Measurements from ENCODE around the gene ADAMTS2. TPM values are rescaled to one million over a fixed set of nuclear protein-coding genes. Genes with fewer than 3 reads are reported as not detected.

Gene ADAMTS2
- total RNA-seq, 1 donor from 2014 or later = 18.8 TPM

- Histone ChIP-seq H4K20me1 (ENCODE audit: insufficient read depth, low read length) (no peaks in the 10 kb centered on the region), H3K4me3 (ENCODE audit: insufficient read depth, low read depth, low read length) (no peak overlapping the region), H3K9me3 (ENCODE audit: insufficient read depth, low read depth, low read length) (peaks cover 5% of the 10 kb centered on the region), H3K27ac (ENCODE audit: low read depth, low read length) (no peak overlapping the region), H3K36me3 (ENCODE audit: insufficient read depth, low read length) (no peaks in the 10 kb centered on the region), H3K79me2 (ENCODE audit: insufficient read depth, low read length) (no peaks in the 10 kb centered on the region), H3K9ac (ENCODE audit: low read length) (no peak overlapping the region), H3K27me3 (ENCODE audit: insufficient read depth, low read length) (no peaks in the 10 kb centered on the region), H2AFZ (ENCODE audit: low read depth, low read length) (no peak overlapping the region), H3K4me1 (ENCODE audit: insufficient read depth, low read length) (no peaks in the 10 kb centered on the region), H3K4me2 (ENCODE audit: low read length) (no peak overlapping the region)
- peaks cover 10% of the 10 kb centered on the region for H3K27me3 Mint-ChIP-seq (ENCODE audit: low read depth, unreplicated experiment)
- peaks cover 13% of the 10 kb centered on the region for H3K9me3 Mint-ChIP-seq (ENCODE audit: unreplicated experiment)
- FAIRE-seq (no peak), DNase-seq (ENCODE audit: low read depth) (no peak)
- peaks cover 13% of the 10 kb centered on the region for H3K36me3 Mint-ChIP-seq (ENCODE audit: low read depth, unreplicated experiment)
- no peaks in the 10 kb centered on the region for H3K4me1 Mint-ChIP-seq (ENCODE audit: low read depth, unreplicated experiment)
- H3K27ac Mint-ChIP-seq (ENCODE audit: unreplicated experiment) = no peak overlapping the region
- H3K4me3 Mint-ChIP-seq (ENCODE audit: unreplicated experiment) = no peak overlapping the region
- no peak for TF ChIP-seq EZH2 (IDR thresholded peaks at IDR 0.05; ENCODE audit: insufficient read depth, low read length)
- TF ChIP-seq, protein P1, sequence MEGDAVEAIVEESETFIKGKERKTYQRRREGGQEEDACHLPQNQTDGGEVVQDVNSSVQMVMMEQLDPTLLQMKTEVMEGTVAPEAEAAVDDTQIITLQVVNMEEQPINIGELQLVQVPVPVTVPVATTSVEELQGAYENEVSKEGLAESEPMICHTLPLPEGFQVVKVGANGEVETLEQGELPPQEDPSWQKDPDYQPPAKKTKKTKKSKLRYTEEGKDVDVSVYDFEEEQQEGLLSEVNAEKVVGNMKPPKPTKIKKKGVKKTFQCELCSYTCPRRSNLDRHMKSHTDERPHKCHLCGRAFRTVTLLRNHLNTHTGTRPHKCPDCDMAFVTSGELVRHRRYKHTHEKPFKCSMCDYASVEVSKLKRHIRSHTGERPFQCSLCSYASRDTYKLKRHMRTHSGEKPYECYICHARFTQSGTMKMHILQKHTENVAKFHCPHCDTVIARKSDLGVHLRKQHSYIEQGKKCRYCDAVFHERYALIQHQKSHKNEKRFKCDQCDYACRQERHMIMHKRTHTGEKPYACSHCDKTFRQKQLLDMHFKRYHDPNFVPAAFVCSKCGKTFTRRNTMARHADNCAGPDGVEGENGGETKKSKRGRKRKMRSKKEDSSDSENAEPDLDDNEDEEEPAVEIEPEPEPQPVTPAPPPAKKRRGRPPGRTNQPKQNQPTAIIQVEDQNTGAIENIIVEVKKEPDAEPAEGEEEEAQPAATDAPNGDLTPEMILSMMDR (IDR thresholded peaks at IDR 0.05; ENCODE audit: insufficient read depth, low read depth, low read length) = no peak
These were observed 179.7 kb downstream of the ADAMTS2 start for GRCh38 chr5:179165421-179166170.

- Histone ChIP-seq H3K27me3 (ENCODE audit: insufficient read depth, low read length) (no peaks in the 10 kb centered on the region), H3K4me3 (ENCODE audit: insufficient read depth, low read depth, low read length) (no peak overlapping the region), H4K20me1 (ENCODE audit: insufficient read depth, low read length) (no peaks in the 10 kb centered on the region), H2AFZ (ENCODE audit: low read depth, low read length) (no peak overlapping the region), H3K4me2 (ENCODE audit: low read length) (no peak overlapping the region), H3K36me3 (ENCODE audit: insufficient read depth, low read length) (no peaks in the 10 kb centered on the region), H3K27ac (ENCODE audit: low read depth, low read length) (no peak overlapping the region), H3K9ac (ENCODE audit: low read length) (no peak overlapping the region), H3K4me1 (ENCODE audit: insufficient read depth, low read length) (no peaks in the 10 kb centered on the region), H3K79me2 (ENCODE audit: insufficient read depth, low read length) (no peaks in the 10 kb centered on the region), H3K9me3 (ENCODE audit: insufficient read depth, low read depth, low read length) (peaks cover 5% of the 10 kb centered on the region)
- Mint-ChIP-seq H3K27ac (ENCODE audit: unreplicated experiment) (no peak overlapping the region), H3K27me3 (ENCODE audit: low read depth, unreplicated experiment) (peaks cover 10% of the 10 kb centered on the region), H3K4me3 (ENCODE audit: unreplicated experiment) (no peak overlapping the region), H3K36me3 (ENCODE audit: low read depth, unreplicated experiment) (peaks cover 12% of the 10 kb centered on the region), H3K9me3 (ENCODE audit: unreplicated experiment) (peaks cover 13% of the 10 kb centered on the region), H3K4me1 (ENCODE audit: low read depth, unreplicated experiment) (no peaks in the 10 kb centered on the region)
- no peak for TF ChIP-seq EZH2 (IDR thresholded peaks at IDR 0.05; ENCODE audit: insufficient read depth, low read length)
- TF ChIP-seq, protein P1 (IDR thresholded peaks at IDR 0.05; ENCODE audit: insufficient read depth, low read depth, low read length) = no peak
- DNase-seq (ENCODE audit: low read depth) = no peak
- FAIRE-seq = no peak
These were observed 180.6 kb downstream of the ADAMTS2 start for GRCh38 chr5:179164331-179165311.

Data from astrocyte (in vitro differentiated cells and primary cell).